ENCODE measurements around the gene TMEM256. TPM values are rescaled to one million over a fixed set of nuclear protein-coding genes. Genes with fewer than 3 reads are reported as not detected.
A peak's percentile ranks its signal among the peaks of the same experiment; 100 is the strongest.
"Not testable (repeated sequence)": the region's sequence is repeated elsewhere in the genome, so short reads cannot be mapped to it uniquely, and the experiment has no call there.

The TMEM256 gene
- total RNA-seq, 3 donors from 2014 or later = 51.9 to 85.1 (median 64.9) TPM

GRCh38 chr17:7367083-7367482, 36.8 kb downstream of the TMEM256 start:
- DNase-seq (no peak), ATAC-seq (no peak)
- H3K4me3 ChIP-seq = no peak overlapping the region
- TF ChIP-seq, protein P1, sequence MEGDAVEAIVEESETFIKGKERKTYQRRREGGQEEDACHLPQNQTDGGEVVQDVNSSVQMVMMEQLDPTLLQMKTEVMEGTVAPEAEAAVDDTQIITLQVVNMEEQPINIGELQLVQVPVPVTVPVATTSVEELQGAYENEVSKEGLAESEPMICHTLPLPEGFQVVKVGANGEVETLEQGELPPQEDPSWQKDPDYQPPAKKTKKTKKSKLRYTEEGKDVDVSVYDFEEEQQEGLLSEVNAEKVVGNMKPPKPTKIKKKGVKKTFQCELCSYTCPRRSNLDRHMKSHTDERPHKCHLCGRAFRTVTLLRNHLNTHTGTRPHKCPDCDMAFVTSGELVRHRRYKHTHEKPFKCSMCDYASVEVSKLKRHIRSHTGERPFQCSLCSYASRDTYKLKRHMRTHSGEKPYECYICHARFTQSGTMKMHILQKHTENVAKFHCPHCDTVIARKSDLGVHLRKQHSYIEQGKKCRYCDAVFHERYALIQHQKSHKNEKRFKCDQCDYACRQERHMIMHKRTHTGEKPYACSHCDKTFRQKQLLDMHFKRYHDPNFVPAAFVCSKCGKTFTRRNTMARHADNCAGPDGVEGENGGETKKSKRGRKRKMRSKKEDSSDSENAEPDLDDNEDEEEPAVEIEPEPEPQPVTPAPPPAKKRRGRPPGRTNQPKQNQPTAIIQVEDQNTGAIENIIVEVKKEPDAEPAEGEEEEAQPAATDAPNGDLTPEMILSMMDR (IDR thresholded peaks at IDR 0.05) = no peak
- intact Hi-C loops (cut with DNase I, micrococcal nuclease) = no loop called here
- no peaks in the 10 kb centered on the region for H3K36me3 ChIP-seq (ENCODE audit: low read depth)
- H3K9me3 ChIP-seq = no peaks in the 10 kb centered on the region
- no peaks in the 10 kb centered on the region for H3K4me1 ChIP-seq (ENCODE audit: low read depth)

DNA sequence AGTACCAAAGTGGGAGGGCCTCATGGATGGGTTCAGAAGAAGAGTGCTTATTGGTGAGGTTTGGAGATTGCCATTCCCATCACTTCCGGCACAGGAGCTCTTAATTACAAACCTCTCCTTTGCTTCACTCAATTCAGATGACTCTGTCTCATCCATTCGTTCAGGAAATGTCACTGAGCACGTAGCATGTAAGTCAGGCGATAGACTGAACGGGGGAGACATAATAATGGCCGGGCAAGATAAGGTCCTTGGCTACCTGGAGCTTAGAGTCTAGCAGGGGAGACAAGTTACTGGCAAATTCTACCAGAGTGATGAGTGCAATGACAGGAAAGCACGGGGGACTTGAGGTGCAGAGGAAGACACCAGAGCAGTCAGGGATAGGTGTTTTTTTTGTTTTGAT, 37.9 kb downstream of the TMEM256 start:
- ATAC-seq = not testable (repeated sequence)

GRCh38 chr17:7363311-7363710, 40.6 kb downstream of the TMEM256 start:
- TF ChIP-seq, protein P1 (IDR thresholded peaks at IDR 0.05) = no peak
- no peaks in the 10 kb centered on the region for H3K4me1 ChIP-seq (ENCODE audit: low read depth)
- DNase-seq (no peak), ATAC-seq (no peak)
- H3K4me3 ChIP-seq = no peak overlapping the region
- intact Hi-C loops (cut with DNase I, micrococcal nuclease) = no loop called here
- no peaks in the 10 kb centered on the region for H3K9me3 ChIP-seq
- no peaks in the 10 kb centered on the region for H3K36me3 ChIP-seq (ENCODE audit: low read depth)

More for the DNA sequence above, 37.9 kb downstream of the TMEM256 start:
- intact Hi-C loops (cut with DNase I, micrococcal nuclease); H3K9me3 ChIP-seq; H3K4me3 ChIP-seq; H3K4me1 ChIP-seq (ENCODE audit: low read depth); H3K36me3 ChIP-seq (ENCODE audit: low read depth); DNase-seq: not testable (repeated sequence)

DNA sequence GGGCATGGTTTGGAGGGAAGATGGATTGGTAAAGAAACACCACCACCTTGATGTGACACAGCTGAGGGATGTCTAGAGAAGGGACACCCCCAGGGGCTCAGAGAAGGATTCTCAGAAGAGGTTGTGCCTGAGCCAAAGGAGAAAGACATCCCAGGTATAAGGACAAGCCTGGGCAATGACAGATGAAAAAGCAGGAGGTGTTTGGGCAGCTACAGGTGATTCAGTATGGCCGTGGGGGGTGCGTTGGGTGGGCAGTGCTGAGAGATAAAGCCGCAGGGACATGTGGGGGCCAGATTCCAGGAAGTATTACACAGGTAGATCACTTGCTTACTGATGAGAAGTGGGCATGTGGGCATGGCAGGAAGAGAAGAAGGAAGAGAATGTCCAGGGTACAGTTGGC, 42.0 kb downstream of the TMEM256 start:
- intact Hi-C loops (cut with DNase I, micrococcal nuclease) = no loop called here
- no peaks in the 10 kb centered on the region for H3K9me3 ChIP-seq
- no peaks in the 10 kb centered on the region for H3K4me1 ChIP-seq (ENCODE audit: low read depth)
- no peak for ATAC-seq
- H3K36me3 ChIP-seq (ENCODE audit: low read depth) = no peaks in the 10 kb centered on the region
- H3K4me3 ChIP-seq = no peak overlapping the region
- no peak for DNase-seq
- TF ChIP-seq, protein P1 (IDR thresholded peaks at IDR 0.05) = no peak

DNA sequence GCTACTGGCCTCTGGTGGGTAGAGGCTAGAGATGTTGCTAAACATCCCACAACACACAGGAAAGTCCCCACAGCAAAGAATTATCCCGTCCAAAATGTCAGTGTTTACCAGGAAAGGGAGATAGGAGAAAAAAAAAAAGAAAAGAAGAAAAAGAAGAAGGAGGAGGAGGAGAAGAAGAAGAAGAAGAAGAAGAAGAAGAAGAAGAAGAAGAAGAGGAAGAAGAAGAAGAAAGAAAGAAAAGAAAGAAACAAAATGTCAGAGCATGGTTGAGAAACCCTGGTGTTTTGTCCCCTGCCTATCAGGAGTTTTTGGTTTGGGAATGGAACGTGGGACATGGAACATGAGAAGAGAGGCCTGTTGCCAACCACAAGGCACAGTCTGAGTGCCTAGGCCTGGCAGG, 46.5 kb downstream of the TMEM256 start:
- intact Hi-C loops (cut with DNase I, micrococcal nuclease) = no loop called here
- ATAC-seq (no peak), DNase-seq (no peak)
- no peaks in the 10 kb centered on the region for H3K36me3 ChIP-seq (ENCODE audit: low read depth)
- no peak overlapping the region for H3K4me3 ChIP-seq
- H3K9me3 ChIP-seq = no peaks in the 10 kb centered on the region
- TF ChIP-seq, protein P1 (IDR thresholded peaks at IDR 0.05) = no peak
- peaks cover 18% of the 10 kb centered on the region for H3K4me1 ChIP-seq (ENCODE audit: low read depth)

DNA sequence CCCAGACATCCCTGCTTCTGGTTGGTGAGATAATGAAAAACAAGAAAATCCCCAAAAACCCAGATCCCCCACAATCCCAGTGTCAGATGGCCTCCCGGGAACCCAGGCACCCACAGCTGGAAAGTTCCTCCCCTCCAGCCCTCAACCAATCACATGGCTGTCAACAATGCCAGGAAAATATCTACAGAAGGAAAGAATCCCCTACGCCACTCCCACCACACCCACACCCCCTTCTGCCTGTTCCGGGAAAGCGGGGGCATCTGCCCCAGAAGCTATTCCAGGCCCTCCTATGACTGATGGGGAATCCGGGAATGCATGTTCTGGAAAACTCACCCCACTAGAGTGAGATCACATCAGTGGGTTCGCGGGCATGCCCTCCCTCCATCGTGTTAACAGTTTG, 47.1 kb downstream of the TMEM256 start:
- Histone ChIP-seq H3K4me1 (ENCODE audit: low read depth) (peaks cover 19% of the 10 kb centered on the region), H3K36me3 (ENCODE audit: low read depth) (no peaks in the 10 kb centered on the region), H3K4me3 (no peak overlapping the region), H3K9me3 (no peaks in the 10 kb centered on the region)
- TF ChIP-seq, protein P1 (IDR thresholded peaks at IDR 0.05) = no peak
- DNase-seq (peak in 2 of 3 donors; percentile 12 to 61), ATAC-seq (no peak)
- intact Hi-C loops (cut with DNase I, micrococcal nuclease) = no loop called here
